Esophagus muscularis mucosa (tissue), 4 donors: Measurements from ENCODE around the gene ID3.

Experiments
- EP300 ChIP-seq: sonication (generic); formaldehyde crosslinking; IDR thresholded peaks from one replicate; pipeline ENCODE4 v1.6.1; 2017; ENCODE audit warnings: antibody characterized with exemption
- POLR2A ChIP-seq: fragments of 450-650 bp; IDR thresholded peaks from one replicate; pipeline ENCODE4 v1.6.1; 2017; ENCODE audit warnings: antibody characterized with exemption, moderate library complexity, mild to moderate bottlenecking, low read depth
- TF ChIP-seq, protein P1 (sequence below), 3 experiments: fragments of 200-600 bp in 2 of 3; fragments of 450-650 bp in 1 of 3; sonication (generic) in 2 of 3; IDR thresholded peaks; one replicate each; pipeline ENCODE4 v1.5.1; 2017 to 2019; ENCODE audit warnings: antibody characterized with exemption in 3 of 3, mild to moderate bottlenecking in 2 of 3, moderate library complexity in 1 of 3

DNA sequence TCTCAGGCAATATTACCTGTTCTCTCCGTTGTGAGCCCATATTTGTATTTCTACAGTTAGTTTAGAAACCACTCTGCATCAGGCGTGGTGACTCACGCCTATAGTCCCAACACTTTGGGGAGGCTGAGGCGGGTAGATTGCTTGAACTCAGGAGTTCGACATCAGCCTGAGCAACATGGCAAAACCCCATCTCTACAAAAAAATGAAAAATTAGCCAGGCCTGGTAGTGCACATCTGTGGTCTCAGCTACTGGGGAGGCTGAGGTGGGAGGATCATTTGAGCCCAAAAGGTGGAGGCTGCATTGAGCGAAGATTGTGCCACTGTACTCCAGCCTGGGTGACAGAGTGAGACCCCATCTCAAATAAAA lies 19.7 kb upstream of the ID3 start:
- TF ChIP-seq, protein P1, sequence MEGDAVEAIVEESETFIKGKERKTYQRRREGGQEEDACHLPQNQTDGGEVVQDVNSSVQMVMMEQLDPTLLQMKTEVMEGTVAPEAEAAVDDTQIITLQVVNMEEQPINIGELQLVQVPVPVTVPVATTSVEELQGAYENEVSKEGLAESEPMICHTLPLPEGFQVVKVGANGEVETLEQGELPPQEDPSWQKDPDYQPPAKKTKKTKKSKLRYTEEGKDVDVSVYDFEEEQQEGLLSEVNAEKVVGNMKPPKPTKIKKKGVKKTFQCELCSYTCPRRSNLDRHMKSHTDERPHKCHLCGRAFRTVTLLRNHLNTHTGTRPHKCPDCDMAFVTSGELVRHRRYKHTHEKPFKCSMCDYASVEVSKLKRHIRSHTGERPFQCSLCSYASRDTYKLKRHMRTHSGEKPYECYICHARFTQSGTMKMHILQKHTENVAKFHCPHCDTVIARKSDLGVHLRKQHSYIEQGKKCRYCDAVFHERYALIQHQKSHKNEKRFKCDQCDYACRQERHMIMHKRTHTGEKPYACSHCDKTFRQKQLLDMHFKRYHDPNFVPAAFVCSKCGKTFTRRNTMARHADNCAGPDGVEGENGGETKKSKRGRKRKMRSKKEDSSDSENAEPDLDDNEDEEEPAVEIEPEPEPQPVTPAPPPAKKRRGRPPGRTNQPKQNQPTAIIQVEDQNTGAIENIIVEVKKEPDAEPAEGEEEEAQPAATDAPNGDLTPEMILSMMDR (IDR thresholded peaks at IDR 0.05), result no peak
- TF ChIP-seq EP300 (no peak), POLR2A (no peak)
